Activated CD4-positive, alpha-beta memory T cell treated with anti-CD3 and anti-CD28 coated beads, Interleukin-2, amount 10 ng/mL, durations not matched to agents 7 days and 5 days (primary cell): ENCODE data around the gene MICALL2. TPM values are rescaled to one million over a fixed set of nuclear protein-coding genes. Genes with fewer than 3 reads are reported as not detected.

ENCODE experiments used
- CTCF ChIA-PET: fragments of 350-600 bp; sonication (Branson Sonifier 250); formaldehyde crosslinking; loops from one replicate; lab custom pipeline; 2021; ENCODE audit warnings: antibody characterized with exemption, inconsistent platforms; lab: Charles Lee
- POLR2A ChIA-PET: fragments of 350-600 bp; sonication (Branson Sonifier 250); formaldehyde crosslinking; loops from one replicate; lab custom pipeline; 2021; ENCODE audit warnings: antibody characterized with exemption; lab: Charles Lee
- DNase-seq: peaks from one replicate; pipeline ENCODE4 v3.0.0-alpha.2; 2020
- H3K27ac Mint-ChIP-seq: one replicate; pipeline ENCODE4 v1.8.0; 2021; ENCODE audit warnings: mild to moderate bottlenecking, mixed read lengths
- H3K27me3 Mint-ChIP-seq: one replicate; pipeline ENCODE4 v1.8.0; 2021; ENCODE audit warnings: mixed read lengths
- H3K36me3 Mint-ChIP-seq: one replicate; pipeline ENCODE4 v1.8.0; 2021; ENCODE audit warnings: low read depth, mixed read lengths
- H3K4me1 Mint-ChIP-seq: one replicate; pipeline ENCODE4 v1.8.0; 2021; ENCODE audit warnings: mixed read lengths
- H3K4me3 Mint-ChIP-seq: one replicate; pipeline ENCODE4 v1.8.0; 2021; ENCODE audit warnings: mild to moderate bottlenecking, mixed read lengths
- H3K9me3 Mint-ChIP-seq: one replicate; pipeline ENCODE4 v1.8.0; 2021; ENCODE audit warnings: mixed read lengths
- total RNA-seq, 2 experiments: library from RNA; stranded (reverse); gene quantifications; one replicate each; pipeline ENCODE4 v1.2.3, GENCODE V29; 2021

The MICALL2 gene
- 1 to 10 TPM; 1.5 to 1.6 TPM for total RNA-seq

DNA sequence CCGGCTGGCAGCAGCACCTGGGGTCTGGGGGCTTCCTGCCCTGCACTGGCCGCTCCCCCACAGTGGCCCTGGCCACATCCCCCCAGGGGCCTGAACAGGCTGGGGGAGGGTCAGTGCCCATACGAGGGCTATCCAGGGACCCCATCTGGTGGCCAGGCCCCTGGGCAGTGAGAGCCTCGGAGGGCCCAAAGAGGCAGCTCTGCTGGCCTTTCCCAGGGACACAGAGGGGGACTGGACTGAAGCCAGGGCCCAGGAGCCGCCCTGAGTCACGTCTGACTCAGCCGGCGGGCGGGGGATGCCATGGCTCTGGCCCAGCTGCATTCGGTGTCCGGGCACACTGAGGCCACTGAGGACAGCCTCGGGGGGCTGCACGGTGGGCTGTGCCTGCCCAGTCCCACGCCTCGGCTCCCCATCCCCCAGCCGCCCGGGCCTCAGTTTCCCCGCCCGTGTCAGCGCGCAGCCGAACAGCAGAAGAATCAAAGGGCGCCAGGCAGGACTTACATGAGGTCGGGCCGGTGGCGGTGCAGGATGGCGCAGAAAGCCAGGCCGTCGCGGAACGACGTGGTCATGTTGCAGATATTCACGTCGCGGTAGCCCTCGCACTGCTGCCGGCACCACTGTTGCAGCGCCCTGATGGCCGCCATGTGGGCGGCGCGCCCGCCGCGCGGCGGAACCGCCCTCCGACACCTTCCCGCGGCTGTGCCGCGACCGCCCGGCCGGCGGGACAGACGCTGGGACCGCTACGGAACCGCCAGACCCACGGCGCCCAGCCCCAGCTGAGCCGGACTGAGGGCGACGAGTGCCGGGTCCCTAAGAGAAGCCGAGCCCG lies at the start of gene MICALL2:
Gene MICALL2 (minus strand): TSS at position 788 of the 829 bp plus-strand sequence. CDS start 144 bp downstream, at position 644.
- DNase-seq, result peak; percentile 27
- no peaks in the 10 kb centered on the region for H3K36me3 Mint-ChIP-seq
- peaks cover 7% of the 10 kb centered on the region for H3K4me1 Mint-ChIP-seq
- H3K27me3 Mint-ChIP-seq, result no peaks in the 10 kb centered on the region
- no peak within 1 kb of the TSS for H3K27ac Mint-ChIP-seq
- ChIA-PET POLR2A (no interaction called here), CTCF (no interaction called here)
- no peaks in the 10 kb centered on the region for H3K9me3 Mint-ChIP-seq
- H3K4me3 Mint-ChIP-seq, result peak within 1 kb of the TSS; percentile 67

DNA sequence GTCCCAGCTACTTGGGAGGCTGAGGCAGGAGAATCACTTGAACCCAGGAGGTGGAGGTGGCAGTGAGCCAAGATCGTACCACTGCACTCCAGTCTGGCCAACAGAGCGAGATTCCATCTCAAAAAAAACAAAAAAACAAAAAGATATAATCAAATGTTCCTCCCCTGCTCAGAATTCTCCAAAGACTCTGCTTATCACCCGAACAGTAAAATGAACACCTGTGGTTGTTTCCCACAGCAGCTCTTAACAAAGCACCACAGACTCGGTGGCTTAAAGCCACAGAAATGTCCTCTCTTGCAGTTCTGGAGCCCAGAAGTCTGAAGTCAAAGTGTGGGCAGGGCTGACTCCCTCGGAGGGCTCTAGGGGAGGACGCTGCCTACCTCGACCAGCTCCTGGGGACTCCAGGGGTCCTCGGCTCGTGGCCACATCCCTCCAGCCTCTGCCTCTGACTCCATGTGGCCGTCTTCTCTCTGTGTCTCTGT lies 49.0 kb upstream of the MICALL2 start:
- Mint-ChIP-seq H3K36me3 (no peaks in the 10 kb centered on the region), H3K27ac (no peak overlapping the region), H3K4me3 (no peak overlapping the region), H3K9me3 (no peaks in the 10 kb centered on the region), H3K27me3 (no peaks in the 10 kb centered on the region), H3K4me1 (peaks cover 42% of the 10 kb centered on the region)
- ChIA-PET POLR2A (no interaction called here), CTCF (no interaction called here)
- DNase-seq, result no peak

DNA sequence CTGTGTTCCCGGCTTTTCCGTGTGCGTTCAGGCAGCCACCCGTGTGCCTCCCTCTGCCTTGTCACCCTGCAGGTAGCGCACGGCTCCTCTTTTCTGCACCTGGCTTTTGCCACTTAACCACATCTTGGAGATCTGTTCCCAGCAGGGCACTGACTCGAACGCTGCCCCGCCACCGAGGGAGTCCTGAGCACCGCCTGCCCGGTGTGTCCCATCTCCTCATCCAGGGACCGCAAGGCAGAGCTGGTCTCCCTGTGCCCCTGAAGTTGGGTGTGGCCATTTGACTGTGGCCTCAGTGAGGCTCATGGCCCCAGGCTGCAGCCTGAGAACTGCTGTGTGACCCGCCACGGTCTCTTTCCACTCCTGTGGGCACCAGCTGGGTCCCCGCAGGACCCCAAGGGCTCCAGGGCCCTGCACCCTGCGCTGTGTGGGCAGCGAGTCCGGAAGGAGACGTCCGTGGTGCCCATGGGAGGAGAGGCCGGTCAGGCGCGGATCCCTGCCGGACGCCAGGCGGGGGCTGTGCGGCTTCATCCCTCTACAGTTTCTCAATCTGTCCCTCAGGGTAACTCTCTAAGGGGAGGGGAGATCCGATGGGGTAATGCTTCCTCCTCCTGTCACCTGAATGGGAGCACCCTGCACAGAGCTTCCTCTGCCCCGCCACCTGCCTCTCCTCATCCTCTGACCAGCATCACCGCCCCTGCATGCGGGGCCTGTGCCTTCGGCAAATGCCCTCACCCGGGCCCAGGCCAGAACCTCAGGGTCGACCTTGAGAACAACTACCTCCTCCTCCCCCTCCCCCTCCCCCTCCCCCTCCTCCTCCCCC lies 46.7 kb upstream of the MICALL2 start:
- no peaks in the 10 kb centered on the region for H3K9me3 Mint-ChIP-seq
- no peaks in the 10 kb centered on the region for H3K27me3 Mint-ChIP-seq
- peaks cover 47% of the 10 kb centered on the region for H3K4me1 Mint-ChIP-seq
- H3K4me3 Mint-ChIP-seq, result peak overlapping the region; percentile 40
- H3K36me3 Mint-ChIP-seq, result peaks cover 11% of the 10 kb centered on the region
- peak; percentile 29 for DNase-seq
- ChIA-PET POLR2A (interaction anchor here (1.6 kb wide), 1 partner anchor 27 kb away, joined by 5 read pairs; no protein-coding TSS in a partner anchor), CTCF (interaction anchor here (1.3 to 1.5 kb wide), 2 partner anchors 49 to 65 kb away, joined by 4 to 5 read pairs; no protein-coding TSS in a partner anchor)
- H3K27ac Mint-ChIP-seq, result no peak overlapping the region

DNA sequence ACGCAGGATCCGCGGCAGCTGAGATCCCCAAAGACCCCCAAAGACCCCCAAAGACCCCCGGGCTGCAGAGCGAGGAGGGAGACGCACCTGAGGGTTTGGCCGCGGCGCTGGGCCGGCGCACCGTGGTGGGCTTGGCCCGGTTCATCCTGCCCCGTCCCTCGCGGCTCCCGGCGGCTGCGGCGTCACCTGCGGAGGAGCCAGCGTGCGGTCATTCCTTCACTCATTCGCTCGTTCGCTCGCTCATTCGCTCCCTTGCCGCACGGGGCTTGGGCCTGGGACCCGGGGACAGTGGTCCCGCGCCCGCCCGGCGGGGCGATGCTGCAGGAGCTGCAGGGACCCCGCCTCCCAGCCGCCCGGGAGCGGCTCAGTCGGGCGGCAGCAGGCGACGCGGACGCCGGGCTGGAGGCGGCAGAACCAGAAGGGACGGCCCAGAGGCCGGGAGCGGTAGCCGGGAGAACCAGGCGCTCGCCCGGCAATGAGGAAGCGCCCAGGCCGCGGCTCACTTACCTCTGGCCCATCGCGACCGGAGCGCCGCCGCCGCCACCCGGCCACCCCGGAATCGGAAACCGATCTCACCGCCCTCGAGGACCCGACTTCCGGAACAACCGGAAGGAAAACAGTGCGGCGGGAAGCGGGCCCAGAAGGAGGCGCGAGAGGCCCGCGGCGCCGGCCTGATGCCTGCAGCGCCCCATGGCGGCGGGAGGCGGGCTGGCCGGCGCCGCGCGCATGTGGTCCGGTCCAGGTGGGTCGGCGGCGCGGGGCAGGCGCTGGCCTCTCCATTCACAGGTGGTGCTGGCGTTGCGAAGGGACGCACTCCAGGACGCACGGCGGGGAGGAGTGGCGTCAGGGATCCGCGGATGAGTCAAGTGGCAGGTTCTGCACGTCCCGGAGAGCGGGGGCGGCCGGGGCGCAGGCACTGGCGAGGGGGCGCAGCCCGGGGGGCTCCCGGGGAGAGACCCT lies 44.8 kb upstream of the MICALL2 start, which contains the start of gene INTS1:
Gene INTS1 (minus strand): TSS at position 574 of the 960 bp plus-strand sequence. CDS start 429 bp downstream, at position 145.
- peak; percentile 92 for DNase-seq
- POLR2A ChIA-PET, result interaction anchor here (1.1 to 1.5 kb wide), 2 partner anchors 66 to 850 kb away, joined by 3 read pairs; partner anchors contain the start of gene EIF3B
- H3K4me1 Mint-ChIP-seq, result peaks cover 47% of the 10 kb centered on the region
- peak within 1 kb of the TSS; percentile 84 for H3K4me3 Mint-ChIP-seq
- H3K27ac Mint-ChIP-seq, result peak within 1 kb of the TSS; percentile 75
- H3K9me3 Mint-ChIP-seq, result no peaks in the 10 kb centered on the region
- peaks cover 24% of the 10 kb centered on the region for H3K36me3 Mint-ChIP-seq
- CTCF ChIA-PET, result interaction anchor here (0.6 to 1.5 kb wide), 5 partner anchors 9 to 66 kb away, joined by 3 to 5 read pairs (median 4); partner anchors contain the start of gene TMEM184A
- H3K27me3 Mint-ChIP-seq, result no peaks in the 10 kb centered on the region

DNA sequence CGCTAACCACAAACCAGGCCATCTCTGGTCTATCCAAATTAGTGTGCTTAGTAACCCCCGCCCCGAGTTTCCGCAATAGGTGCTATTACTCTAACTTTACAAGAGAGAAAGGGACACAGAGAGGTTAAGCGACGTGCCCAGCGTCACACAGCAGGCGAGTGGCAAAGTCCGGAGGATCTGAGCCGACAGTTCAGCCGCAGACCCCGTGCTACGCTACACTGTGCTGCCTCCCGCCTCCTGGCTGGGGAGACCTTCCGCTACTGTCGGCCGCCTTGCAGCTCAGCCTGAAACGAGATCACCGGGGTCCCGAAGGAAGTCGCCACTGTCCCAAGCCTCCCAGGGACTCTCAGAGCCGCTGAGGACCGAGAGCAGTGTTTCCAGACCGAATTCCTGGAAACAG lies 44.1 kb upstream of the MICALL2 start:
- peaks cover 44% of the 10 kb centered on the region for H3K4me1 Mint-ChIP-seq
- CTCF ChIA-PET, result interaction anchor here (0.6 to 1.4 kb wide), 2 partner anchors 24 to 53 kb away, joined by 4 to 5 read pairs; partner anchors contain the start of gene TMEM184A
- peak overlapping the region; percentile 66 for H3K27ac Mint-ChIP-seq
- DNase-seq, result no peak
- POLR2A ChIA-PET, result interaction anchor here (1.5 kb wide), 1 partner anchor 67 kb away, joined by 3 read pairs; no protein-coding TSS in a partner anchor
- H3K9me3 Mint-ChIP-seq, result no peaks in the 10 kb centered on the region
- H3K36me3 Mint-ChIP-seq, result peaks cover 24% of the 10 kb centered on the region
- no peaks in the 10 kb centered on the region for H3K27me3 Mint-ChIP-seq
- peak overlapping the region; percentile 84 for H3K4me3 Mint-ChIP-seq

DNA sequence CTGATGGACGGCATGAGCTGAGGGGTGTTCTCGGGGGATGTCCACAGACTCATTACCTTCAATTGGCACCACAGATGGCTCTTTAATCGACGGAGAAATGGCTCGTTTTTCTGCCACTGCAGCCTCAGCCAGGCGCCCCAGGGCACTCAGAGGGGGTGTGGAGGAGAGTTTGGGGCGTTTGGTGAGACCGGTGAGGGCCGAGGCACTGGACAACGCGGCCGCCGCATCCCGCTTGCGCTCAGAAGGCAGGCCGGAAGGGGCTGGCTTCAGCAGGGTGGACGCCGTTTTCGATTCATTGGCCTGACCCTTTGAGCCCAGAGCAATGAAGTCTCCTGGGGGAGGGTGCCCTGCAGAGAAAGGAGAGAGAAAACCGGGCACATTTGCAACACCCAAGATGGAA lies 43.6 kb upstream of the MICALL2 start:
- DNase-seq, result no peak
- H3K27ac Mint-ChIP-seq, result peak overlapping the region; percentile 66
- H3K4me3 Mint-ChIP-seq, result peak overlapping the region; percentile 84
- no peaks in the 10 kb centered on the region for H3K9me3 Mint-ChIP-seq
- H3K36me3 Mint-ChIP-seq, result peaks cover 24% of the 10 kb centered on the region
- POLR2A ChIA-PET, result interaction anchor here (1.5 kb wide), 1 partner anchor 68 kb away, joined by 3 read pairs; no protein-coding TSS in a partner anchor
- peaks cover 42% of the 10 kb centered on the region for H3K4me1 Mint-ChIP-seq
- CTCF ChIA-PET, result interaction anchor here (1.4 kb wide), 1 partner anchor 54 kb away, joined by 4 read pairs; the partner anchor contains the start of gene TMEM184A
- no peaks in the 10 kb centered on the region for H3K27me3 Mint-ChIP-seq

DNA sequence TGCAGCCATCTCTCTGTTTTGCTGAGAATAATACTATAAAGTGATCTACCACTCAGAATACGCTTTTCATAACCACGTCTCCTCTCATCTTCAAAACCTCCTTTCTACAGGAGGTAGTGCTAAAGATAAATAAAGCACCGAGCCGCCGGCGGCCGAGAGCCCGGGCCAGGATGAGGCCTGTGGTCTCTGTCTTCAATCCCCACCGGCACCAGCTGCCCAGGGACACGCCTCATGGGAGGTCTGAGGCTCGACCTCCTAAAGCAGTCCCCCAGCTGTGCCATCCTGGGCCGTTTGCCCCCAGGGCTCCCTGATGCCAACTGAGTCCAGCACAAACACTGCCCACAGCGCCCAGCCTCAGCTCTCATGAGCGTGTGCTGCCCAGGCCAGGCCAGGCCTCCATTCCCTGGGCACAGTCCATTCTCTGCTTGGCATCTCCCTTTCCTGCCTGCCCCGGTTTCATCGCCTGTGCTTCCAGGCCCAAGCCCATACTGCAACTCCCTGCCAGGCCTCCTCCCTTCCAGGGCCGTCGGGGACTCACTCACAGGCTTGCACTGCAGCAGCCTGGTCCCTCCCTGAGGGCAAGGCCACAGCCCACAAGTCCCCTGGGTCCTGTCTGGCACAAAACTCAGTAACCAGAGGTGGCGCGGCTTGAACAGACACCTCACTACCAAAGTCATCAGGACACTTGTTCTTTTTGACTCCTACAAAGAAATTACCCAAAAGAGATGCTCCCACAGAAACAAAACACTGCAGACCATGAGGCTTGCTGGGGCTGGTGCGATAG lies 42.4 kb upstream of the MICALL2 start:
- H3K27me3 Mint-ChIP-seq, result no peaks in the 10 kb centered on the region
- POLR2A ChIA-PET, result no interaction called here
- peaks cover 36% of the 10 kb centered on the region for H3K36me3 Mint-ChIP-seq
- no peaks in the 10 kb centered on the region for H3K9me3 Mint-ChIP-seq
- peak overlapping the region; percentile 32 for H3K27ac Mint-ChIP-seq
- H3K4me1 Mint-ChIP-seq, result peaks cover 34% of the 10 kb centered on the region
- H3K4me3 Mint-ChIP-seq, result peak overlapping the region; percentile 84
- CTCF ChIA-PET, result no interaction called here
- DNase-seq, result no peak

DNA sequence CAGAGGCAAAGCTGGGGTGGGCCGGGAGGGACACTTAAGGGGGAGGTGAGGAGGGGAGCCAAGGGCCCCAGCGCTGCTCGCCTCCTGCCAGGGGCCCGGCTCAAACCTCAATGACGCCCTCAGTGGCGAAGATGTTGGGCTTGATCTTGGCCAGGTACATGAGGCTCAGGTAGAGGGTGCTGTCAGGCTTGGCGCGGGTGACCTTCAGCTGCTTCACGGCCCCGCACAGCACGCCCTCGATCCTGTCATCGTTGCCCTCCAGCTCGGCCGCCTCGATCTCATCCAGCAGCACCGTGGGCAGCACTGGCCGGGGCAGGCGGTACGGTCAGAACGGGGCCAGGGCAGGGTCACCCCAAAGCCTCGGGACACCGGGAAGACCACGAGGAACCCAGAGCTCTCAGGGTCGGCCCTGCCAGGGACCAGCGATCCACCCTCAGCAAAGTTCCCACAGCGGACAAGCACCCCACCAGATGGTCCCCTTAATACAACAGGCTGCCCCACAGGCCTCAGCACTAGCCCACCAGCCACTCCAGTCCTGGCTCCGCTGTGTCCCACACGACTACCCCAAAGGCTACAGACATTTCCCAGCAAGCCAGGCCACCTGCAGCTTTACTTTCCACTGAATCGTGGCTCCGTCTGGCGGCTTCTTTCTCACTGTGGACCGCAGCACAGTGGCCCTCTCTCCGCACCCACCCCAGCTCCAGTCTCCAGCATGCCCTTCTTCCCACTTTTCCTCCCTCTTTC lies 41.0 kb upstream of the MICALL2 start:
- Mint-ChIP-seq H3K4me1 (peaks cover 26% of the 10 kb centered on the region), H3K4me3 (no peak overlapping the region), H3K27me3 (no peaks in the 10 kb centered on the region), H3K27ac (no peak overlapping the region), H3K36me3 (peaks cover 37% of the 10 kb centered on the region), H3K9me3 (no peaks in the 10 kb centered on the region)
- DNase-seq, result no peak
- POLR2A ChIA-PET, result no interaction called here
- CTCF ChIA-PET, result no interaction called here

DNA sequence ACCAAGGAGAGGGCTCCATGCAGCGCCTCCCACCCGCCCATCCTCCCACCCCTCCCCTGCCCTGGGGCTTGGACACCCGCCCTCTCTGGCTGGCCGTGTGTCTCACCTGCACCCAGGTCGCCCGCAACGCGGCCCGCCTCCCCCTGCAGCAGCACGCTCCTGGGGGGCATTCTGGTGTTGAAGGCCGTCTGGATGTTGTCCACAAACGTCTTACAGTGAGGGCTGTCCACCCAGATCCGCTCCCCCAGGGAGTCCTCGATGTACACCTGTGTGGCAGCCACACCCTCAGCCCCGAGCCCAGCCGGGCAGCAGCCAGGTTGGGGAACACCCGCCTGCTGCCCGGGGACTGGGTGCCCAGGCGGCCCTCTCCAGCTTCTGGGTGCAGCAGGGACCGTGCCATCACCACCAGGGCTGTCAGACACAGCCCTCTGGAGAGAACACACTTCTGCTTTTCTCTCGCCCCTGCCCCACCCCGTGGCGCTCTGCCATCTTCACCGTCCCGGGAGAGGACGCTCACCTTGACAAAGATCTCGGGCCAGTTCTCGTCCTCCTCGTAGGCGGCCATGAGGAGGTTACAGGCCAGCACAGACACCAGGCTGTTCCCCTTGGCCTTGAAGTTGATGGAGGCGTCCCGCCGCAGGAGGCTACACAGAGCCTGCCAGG lies 40.2 kb upstream of the MICALL2 start:
- H3K36me3 Mint-ChIP-seq, result peaks cover 37% of the 10 kb centered on the region
- ChIA-PET CTCF (no interaction called here), POLR2A (no interaction called here)
- DNase-seq, result no peak
- no peak overlapping the region for H3K27ac Mint-ChIP-seq
- H3K4me3 Mint-ChIP-seq, result no peak overlapping the region
- H3K4me1 Mint-ChIP-seq, result peaks cover 24% of the 10 kb centered on the region
- H3K9me3 Mint-ChIP-seq, result no peaks in the 10 kb centered on the region
- H3K27me3 Mint-ChIP-seq, result no peaks in the 10 kb centered on the region
